ENCODE data around the gene GALNT2.

Gene GALNT2

DNA sequence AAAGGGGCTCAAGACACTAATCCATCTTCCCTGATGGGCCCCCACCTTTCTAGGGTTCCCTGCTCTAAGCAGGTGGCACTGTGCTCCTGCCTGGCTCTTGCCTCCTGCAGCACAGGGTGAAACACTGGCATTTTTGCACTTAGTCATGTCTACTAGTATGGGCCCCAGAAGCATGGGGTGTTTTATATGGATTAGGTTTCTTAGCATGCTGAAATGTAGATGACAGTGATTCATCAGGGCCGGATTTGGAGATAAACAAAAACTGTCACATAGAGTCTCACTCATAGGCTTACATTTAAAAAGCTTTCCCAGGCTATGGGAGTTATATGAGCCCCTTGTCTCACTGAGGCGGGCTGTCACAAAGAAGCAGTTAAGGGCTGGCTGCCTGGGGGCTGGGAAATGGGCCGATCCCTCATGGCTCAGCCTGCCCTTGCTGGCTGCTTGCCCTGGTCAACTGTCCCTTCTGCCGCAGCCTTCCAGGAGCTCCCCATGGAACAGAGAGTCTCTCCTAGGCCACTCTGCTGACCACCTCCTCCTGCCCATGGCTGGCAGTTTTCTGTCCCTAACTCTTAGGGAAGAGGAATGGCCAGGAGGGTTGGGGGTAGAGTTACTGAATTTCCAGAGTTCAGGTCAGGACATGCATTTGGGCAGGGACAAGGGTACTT is 6.5 kb downstream of the GALNT2 start:
- DNase-seq (ENCODE audit: low read depth in 1 of 2, low spot score in 1 of 2): no peak
- no peak overlapping the region for H3K4me3 ChIP-seq (replicated peaks; ENCODE audit: insufficient read depth, low read length)
- H3K27ac ChIP-seq (replicated peaks): no peak overlapping the region

DNA sequence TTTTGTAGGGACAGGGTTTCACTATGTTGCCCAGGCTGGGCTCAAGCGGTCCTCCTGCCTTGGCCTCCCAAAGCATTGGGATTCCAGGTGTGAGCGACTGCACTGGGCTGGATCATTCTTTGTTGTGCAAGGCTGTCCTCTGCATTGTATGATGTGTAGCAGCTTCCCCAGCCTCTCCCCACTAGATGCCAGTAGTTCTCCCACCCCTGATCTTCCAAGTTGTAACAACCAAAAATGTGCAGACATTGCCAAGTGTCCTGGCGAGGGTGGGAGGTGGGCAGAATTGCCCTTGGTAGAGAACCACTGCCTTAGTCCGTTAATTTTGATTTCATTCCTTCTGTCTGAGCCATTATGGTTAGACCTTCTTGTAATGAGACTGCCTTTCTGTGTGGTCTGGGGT is 7.2 kb downstream of the GALNT2 start:
- no peak for DNase-seq (ENCODE audit: low read depth in 1 of 2, low spot score in 1 of 2)
- H3K4me3 ChIP-seq (replicated peaks; ENCODE audit: insufficient read depth, low read length): no peak overlapping the region
- H3K27ac ChIP-seq (replicated peaks): no peak overlapping the region
- H3K27me3 ChIP-seq (ENCODE audit: insufficient read depth, poor library complexity, severe bottlenecking): no peaks in the 10 kb centered on the region
- TF ChIP-seq POLR2AphosphoS5 (IDR thresholded peaks at IDR 0.05; ENCODE audit: low read depth) (no peak), SPI1 (IDR thresholded peaks at IDR 0.05; ENCODE audit: borderline replicate concordance, low read depth) (no peak), GABPA (IDR thresholded peaks at IDR 0.05; ENCODE audit: low read depth) (no peak)
- TF ChIP-seq, protein P1, sequence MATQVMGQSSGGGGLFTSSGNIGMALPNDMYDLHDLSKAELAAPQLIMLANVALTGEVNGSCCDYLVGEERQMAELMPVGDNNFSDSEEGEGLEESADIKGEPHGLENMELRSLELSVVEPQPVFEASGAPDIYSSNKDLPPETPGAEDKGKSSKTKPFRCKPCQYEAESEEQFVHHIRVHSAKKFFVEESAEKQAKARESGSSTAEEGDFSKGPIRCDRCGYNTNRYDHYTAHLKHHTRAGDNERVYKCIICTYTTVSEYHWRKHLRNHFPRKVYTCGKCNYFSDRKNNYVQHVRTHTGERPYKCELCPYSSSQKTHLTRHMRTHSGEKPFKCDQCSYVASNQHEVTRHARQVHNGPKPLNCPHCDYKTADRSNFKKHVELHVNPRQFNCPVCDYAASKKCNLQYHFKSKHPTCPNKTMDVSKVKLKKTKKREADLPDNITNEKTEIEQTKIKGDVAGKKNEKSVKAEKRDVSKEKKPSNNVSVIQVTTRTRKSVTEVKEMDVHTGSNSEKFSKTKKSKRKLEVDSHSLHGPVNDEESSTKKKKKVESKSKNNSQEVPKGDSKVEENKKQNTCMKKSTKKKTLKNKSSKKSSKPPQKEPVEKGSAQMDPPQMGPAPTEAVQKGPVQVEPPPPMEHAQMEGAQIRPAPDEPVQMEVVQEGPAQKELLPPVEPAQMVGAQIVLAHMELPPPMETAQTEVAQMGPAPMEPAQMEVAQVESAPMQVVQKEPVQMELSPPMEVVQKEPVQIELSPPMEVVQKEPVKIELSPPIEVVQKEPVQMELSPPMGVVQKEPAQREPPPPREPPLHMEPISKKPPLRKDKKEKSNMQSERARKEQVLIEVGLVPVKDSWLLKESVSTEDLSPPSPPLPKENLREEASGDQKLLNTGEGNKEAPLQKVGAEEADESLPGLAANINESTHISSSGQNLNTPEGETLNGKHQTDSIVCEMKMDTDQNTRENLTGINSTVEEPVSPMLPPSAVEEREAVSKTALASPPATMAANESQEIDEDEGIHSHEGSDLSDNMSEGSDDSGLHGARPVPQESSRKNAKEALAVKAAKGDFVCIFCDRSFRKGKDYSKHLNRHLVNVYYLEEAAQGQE (IDR thresholded peaks at IDR 0.05; ENCODE audit: insufficient replicate concordance, low read depth): no peak
- TF ChIP-seq, protein P2, sequence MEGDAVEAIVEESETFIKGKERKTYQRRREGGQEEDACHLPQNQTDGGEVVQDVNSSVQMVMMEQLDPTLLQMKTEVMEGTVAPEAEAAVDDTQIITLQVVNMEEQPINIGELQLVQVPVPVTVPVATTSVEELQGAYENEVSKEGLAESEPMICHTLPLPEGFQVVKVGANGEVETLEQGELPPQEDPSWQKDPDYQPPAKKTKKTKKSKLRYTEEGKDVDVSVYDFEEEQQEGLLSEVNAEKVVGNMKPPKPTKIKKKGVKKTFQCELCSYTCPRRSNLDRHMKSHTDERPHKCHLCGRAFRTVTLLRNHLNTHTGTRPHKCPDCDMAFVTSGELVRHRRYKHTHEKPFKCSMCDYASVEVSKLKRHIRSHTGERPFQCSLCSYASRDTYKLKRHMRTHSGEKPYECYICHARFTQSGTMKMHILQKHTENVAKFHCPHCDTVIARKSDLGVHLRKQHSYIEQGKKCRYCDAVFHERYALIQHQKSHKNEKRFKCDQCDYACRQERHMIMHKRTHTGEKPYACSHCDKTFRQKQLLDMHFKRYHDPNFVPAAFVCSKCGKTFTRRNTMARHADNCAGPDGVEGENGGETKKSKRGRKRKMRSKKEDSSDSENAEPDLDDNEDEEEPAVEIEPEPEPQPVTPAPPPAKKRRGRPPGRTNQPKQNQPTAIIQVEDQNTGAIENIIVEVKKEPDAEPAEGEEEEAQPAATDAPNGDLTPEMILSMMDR (IDR thresholded peaks at IDR 0.05; ENCODE audit: insufficient read depth, low read length): no peak

More for the DNA sequence above, 6.5 kb downstream of the GALNT2 start:
- H3K27me3 ChIP-seq (ENCODE audit: insufficient read depth, poor library complexity, severe bottlenecking): no peaks in the 10 kb centered on the region
- TF ChIP-seq GABPA (IDR thresholded peaks at IDR 0.05; ENCODE audit: low read depth) (no peak), POLR2AphosphoS5 (IDR thresholded peaks at IDR 0.05; ENCODE audit: low read depth) (no peak), SPI1 (IDR thresholded peaks at IDR 0.05; ENCODE audit: borderline replicate concordance, low read depth) (no peak)
- TF ChIP-seq, protein P1 (IDR thresholded peaks at IDR 0.05; ENCODE audit: insufficient replicate concordance, low read depth): no peak
- TF ChIP-seq, protein P2 (IDR thresholded peaks at IDR 0.05; ENCODE audit: insufficient read depth, low read length): no peak

DNA sequence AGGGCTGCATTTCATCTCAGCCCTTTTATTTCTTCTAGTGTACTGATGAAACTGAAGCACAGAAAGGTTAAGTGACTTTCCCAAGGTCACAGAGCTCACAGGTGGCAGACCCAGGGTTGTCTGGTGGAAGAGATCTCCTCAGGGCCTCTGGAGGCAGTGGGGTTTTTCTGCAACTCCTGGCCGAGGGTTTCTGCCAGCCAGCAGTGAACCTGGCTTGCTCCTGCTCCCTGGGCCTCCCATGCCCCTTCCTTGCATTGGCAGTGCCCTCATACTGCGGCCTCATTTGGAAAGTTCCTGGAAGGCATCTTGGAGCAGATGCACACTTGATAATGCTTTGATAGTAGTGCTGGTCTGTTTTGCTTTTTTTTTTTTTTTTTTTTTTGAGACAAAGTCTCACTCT is 7.7 kb downstream of the GALNT2 start:
- no peak for DNase-seq (ENCODE audit: low read depth in 1 of 2, low spot score in 1 of 2)
- TF ChIP-seq, protein P1 (IDR thresholded peaks at IDR 0.05; ENCODE audit: insufficient replicate concordance, low read depth): no peak
- no peak for TF ChIP-seq SPI1 (IDR thresholded peaks at IDR 0.05; ENCODE audit: borderline replicate concordance, low read depth)
- TF ChIP-seq, protein P2 (IDR thresholded peaks at IDR 0.05; ENCODE audit: insufficient read depth, low read length): no peak
- TF ChIP-seq POLR2AphosphoS5 (IDR thresholded peaks at IDR 0.05; ENCODE audit: low read depth): no peak
- TF ChIP-seq GABPA (IDR thresholded peaks at IDR 0.05; ENCODE audit: low read depth): no peak
- Histone ChIP-seq H3K4me3 (replicated peaks; ENCODE audit: insufficient read depth, low read length) (no peak overlapping the region), H3K27me3 (ENCODE audit: insufficient read depth, poor library complexity, severe bottlenecking) (no peaks in the 10 kb centered on the region), H3K27ac (replicated peaks) (no peak overlapping the region)
